Kidney epithelial cell (primary cell): Measurements from ENCODE around the gene CYP46A1. TPM values are rescaled to one million over a fixed set of nuclear protein-coding genes. Genes with fewer than 3 reads are reported as not detected.
"Not testable (repeated sequence)": the region's sequence is repeated elsewhere in the genome, so short reads cannot be mapped to it uniquely, and the experiment has no call there.

ENCODE experiments used
- DNase-seq: peaks from one replicate; pipeline ENCODE4 v3.0.0-alpha.2; 2010; ENCODE audit warnings: low read depth
- H3K27me3 ChIP-seq: 2 replicates; pipeline ENCODE4 v1.6.0; 2011; ENCODE audit warnings: low read length; ENCODE audit not compliant: control insufficient read depth, insufficient read depth
- H3K36me3 ChIP-seq: 2 replicates; pipeline ENCODE4 v1.5.1; 2011; ENCODE audit warnings: low read length; ENCODE audit not compliant: control insufficient read depth, insufficient read depth
- H3K4me3 ChIP-seq: 2 replicates; pipeline ENCODE4 v1.5.1; 2011; ENCODE audit warnings: low read depth, mild to moderate bottlenecking, control low read depth, low read length
- total RNA-seq: library from RNA; depleted of rRNA; stranded (reverse); fragments of >200 nt; gene quantifications from 2 replicates; pipeline ENCODE4 v1.2.3, GENCODE V29; 2015
- TF ChIP-seq, protein P1 (sequence below): IDR thresholded peaks from 2 replicates; pipeline ENCODE4 v1.5.1; 2011; ENCODE audit warnings: mild to moderate bottlenecking, moderate library complexity, low read length, control low read depth, inconsistent platforms; ENCODE audit not compliant: insufficient read depth, poor library complexity, severe bottlenecking

The CYP46A1 gene
- total RNA-seq = not detected in 2 replicates

DNA sequence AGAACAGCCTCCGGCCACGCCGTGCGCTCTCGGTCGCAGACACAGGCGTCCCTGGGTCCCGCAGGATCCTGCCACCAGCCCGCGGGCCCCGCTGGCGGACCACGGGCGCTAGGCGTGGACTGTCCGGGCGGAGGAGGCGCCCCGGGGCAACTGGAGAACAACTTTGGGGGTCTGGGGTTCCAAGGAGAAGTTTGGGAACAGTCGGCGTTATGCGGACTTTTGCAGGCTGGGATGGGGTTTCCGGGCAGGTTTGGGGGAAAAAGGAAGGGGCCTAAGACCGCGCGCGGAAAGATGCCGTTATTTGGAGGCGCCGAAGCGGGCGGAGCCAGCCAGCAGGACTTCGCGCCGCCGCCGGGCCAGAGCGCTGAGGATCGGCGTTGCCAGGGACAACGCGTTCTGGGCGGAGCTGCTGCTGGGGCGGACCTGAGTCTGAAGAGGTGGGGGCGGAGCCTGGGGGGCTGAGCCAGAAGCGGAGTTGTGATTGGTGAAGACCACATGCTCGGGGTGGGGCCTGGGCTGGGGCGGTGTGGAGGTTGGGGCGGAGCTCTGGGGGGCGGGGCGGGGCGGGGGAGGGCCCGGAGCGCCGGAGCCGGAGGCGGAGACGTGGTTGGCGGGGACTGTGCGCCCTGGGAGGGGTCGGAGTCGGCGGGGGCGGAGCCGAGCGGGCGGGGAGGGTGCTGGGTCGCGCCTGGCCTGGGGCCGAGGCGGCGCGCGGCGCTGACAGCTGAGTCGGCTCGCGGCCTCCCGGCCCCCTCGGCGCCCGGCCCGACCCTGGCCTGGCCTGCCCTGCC, at the start of gene CYP46A1:
Gene CYP46A1 (plus strand): TSS at position 680 of the 791 bp plus-strand sequence. CDS start 120 bp downstream, outside the sequence.
- Histone ChIP-seq H3K4me3 (peak within 1 kb of the TSS; percentile 55), H3K27me3 (peaks cover 24% of the 10 kb centered on the region), H3K36me3 (no peaks in the 10 kb centered on the region)
- DNase-seq = peak; percentile 94
- TF ChIP-seq, protein P1, sequence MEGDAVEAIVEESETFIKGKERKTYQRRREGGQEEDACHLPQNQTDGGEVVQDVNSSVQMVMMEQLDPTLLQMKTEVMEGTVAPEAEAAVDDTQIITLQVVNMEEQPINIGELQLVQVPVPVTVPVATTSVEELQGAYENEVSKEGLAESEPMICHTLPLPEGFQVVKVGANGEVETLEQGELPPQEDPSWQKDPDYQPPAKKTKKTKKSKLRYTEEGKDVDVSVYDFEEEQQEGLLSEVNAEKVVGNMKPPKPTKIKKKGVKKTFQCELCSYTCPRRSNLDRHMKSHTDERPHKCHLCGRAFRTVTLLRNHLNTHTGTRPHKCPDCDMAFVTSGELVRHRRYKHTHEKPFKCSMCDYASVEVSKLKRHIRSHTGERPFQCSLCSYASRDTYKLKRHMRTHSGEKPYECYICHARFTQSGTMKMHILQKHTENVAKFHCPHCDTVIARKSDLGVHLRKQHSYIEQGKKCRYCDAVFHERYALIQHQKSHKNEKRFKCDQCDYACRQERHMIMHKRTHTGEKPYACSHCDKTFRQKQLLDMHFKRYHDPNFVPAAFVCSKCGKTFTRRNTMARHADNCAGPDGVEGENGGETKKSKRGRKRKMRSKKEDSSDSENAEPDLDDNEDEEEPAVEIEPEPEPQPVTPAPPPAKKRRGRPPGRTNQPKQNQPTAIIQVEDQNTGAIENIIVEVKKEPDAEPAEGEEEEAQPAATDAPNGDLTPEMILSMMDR = no peak

DNA sequence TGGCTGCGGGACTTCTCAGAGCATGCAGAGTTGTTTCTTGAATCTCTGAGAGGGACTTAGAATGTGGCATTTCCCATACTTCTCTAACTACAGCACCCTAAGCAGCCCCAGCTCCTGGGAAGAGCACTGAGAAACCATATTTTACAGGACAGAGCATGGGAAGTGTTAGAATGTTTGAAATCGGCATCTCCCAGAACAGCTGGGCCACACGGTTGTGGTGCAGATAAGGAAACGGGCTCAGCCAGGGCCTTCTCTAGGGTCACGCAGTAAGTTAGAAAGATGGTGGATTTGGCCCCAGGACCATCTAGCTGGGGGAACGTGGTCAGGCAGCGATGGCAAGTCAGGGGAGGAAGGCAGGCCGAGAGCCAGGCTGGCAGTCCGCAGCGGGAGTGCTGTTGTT, 49.7 kb upstream of the CYP46A1 start:
- TF ChIP-seq, protein P1 = no peak
- no peak overlapping the region for H3K4me3 ChIP-seq
- no peaks in the 10 kb centered on the region for H3K27me3 ChIP-seq
- no peaks in the 10 kb centered on the region for H3K36me3 ChIP-seq
- no peak for DNase-seq

DNA sequence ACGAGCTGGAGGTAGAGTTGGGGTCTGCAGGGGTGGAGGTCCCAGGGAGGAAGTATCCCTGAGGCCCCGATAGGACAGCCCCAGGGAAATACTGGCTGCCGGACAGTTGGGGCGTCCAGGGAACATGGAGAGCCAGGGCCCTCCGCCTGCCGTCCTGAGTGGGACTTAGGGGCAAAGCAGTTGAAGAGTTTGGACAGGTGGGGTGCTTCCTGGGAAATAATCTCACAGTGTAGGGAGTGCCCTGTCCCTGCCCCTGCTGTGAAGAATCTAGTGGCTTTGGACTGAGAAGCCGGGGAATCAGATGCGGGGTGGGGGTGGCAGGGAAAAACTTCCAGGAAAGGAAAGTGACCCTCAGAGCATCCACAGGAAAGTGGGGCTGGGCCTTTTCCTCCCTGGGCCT, 49.0 kb upstream of the CYP46A1 start:
- no peaks in the 10 kb centered on the region for H3K36me3 ChIP-seq
- TF ChIP-seq, protein P1 = no peak
- no peaks in the 10 kb centered on the region for H3K27me3 ChIP-seq
- no peak overlapping the region for H3K4me3 ChIP-seq
- no peak for DNase-seq

DNA sequence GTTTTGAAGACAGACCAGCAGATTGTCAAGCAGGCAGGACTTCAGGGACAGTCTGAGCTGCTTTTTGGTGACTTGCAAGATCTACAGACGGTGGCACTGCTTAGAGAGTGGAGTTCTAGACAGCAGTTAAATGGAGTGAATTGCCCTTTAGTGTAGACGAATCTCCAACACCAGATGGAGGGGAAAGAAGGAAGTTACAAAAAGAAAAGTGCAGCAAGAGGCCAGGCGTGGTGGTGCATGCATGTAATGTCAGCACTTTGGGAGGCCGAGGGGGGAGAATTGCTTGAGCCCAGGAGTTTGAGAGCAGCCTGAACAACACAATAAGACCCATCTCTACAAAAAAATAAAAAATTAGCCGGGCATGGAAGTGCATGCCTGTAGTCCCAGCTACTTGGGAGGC, 47.6 kb upstream of the CYP46A1 start:
- Histone ChIP-seq H3K27me3 (no peaks in the 10 kb centered on the region), H3K36me3 (no peaks in the 10 kb centered on the region), H3K4me3 (no peak overlapping the region)
- TF ChIP-seq, protein P1 = no peak
- no peak for DNase-seq

DNA sequence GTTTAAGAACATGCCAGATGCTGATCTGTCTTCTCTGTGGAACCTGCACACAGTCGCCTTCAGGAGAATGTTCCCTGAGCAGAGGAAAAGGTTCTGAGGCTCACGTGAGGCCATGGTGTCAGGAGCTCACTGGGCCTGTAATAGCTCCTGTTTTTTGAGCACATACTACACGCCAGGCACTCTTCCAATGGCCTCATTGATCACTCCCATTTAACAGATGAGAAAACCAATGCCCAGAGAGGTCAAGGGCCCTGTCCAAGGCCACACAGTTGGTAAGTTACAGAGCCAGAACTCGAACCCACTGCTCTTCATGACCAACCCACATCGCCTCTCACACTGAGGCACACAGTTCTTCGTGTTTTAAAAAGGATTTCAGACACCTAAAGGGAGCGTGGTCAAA, 46.5 kb upstream of the CYP46A1 start:
- TF ChIP-seq, protein P1 = no peak
- DNase-seq = no peak
- Histone ChIP-seq H3K36me3 (no peaks in the 10 kb centered on the region), H3K4me3 (no peak overlapping the region), H3K27me3 (no peaks in the 10 kb centered on the region)

DNA sequence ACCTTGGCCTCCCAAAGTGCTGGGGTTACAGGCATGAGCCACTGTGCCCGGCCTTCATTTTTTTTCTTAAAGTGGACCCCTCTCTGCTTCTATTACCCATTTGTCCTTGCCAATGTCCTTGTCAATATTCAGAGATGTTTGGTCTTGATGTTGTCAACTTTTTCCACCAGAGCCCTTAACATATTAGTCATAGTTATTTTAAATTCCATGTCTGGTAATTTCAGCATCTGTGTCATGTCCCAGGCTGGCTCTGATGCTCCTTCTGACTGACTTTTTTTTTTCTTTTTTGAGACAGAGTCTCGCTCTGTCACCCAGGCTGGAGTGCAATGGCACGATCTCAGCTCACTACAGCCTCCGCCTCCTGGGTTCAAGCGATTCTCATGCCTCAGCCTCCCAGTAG, 41.3 kb upstream of the CYP46A1 start:
- H3K27me3 ChIP-seq, H3K36me3 ChIP-seq, DNase-seq, H3K4me3 ChIP-seq: not testable (repeated sequence)
